PC-3 (cell line): Measurements from ENCODE around the gene IL1R2.

Experiments used
- CTCF ChIP-seq: fragments of 300-600 bp; sonication (generic); conservative IDR thresholded peaks from 2 replicates; pipeline ENCODE4 v1.5.1; 2017; ENCODE audit warnings: antibody characterized with exemption, low read depth, mild to moderate bottlenecking, low read length
- EZH2phosphoT487 ChIP-seq: fragments of 300-600 bp; sonication (generic); IDR thresholded peaks from 2 replicates; pipeline ENCODE4 v1.6.1; 2018; ENCODE audit warnings: mild to moderate bottlenecking, antibody characterized with exemption, low read length, borderline replicate concordance

DNA sequence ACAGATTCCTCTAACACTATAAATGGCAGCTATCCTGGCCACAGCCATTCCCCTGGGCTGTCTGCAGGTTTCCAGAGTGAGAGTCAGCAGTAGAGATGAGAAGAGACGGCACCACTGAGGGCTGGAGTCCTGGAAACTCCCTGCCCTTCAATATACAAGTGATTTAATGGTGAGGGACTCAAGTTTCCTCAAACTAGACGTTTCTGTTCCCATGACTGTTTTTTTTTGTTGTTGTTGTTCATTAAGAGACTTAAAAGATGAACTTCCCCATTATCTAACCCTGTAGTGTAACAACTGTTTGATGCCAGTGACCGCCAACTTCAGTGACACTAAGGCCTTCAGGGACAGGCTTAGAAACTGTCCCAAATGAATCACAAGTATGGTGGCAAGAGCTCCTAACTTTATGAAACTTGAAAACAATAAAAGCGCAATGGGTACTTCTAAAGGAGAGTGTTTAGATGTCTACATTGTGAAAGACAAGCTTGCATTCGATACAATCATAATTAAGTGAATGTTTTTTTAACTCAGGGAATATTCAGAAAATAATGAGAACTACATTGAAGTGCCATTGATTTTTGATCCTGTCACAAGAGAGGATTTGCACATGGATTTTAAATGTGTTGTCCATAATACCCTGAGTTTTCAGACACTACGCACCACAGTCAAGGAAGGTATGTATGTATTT lies 34.0 kb downstream of the IL1R2 start:
- TF ChIP-seq CTCF (no peak), EZH2phosphoT487 (no peak)
